ENCODE data around the gene SLC10A3. TPM values are rescaled to one million over a fixed set of nuclear protein-coding genes. Genes with fewer than 3 reads are reported as not detected.

SLC10A3 gene
- total and polyA plus RNA-seq, 2 of the 8 experiments (the other 6 are each of a cell fraction or from before 2014, with no cell fraction given), result 6.8 to 9.5 TPM

DNA sequence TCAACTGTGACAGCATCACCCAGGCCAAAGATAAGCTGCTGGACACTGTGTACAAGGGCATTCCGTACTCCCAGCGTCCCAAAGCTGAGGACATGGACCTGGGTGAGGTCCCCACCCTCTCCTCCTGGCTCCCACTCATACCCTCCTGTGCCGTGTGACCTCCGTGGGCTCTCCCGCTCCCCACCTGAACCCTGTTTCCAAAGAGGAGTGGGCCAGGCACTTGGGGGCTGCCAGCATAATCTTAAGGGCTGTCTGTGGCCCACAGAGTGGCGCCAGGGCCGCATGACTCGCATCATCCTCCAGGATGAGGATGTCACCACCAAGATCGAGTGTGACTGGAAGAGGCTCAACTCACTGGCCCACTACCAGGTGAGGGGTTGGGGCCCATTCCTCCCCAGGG, 21.3 kb downstream of the SLC10A3 start (continued):
- TF ChIP-seq FOSL1 (IDR thresholded peaks at IDR 0.05; ENCODE audit: insufficient read depth, low read depth, low read length) (no peak), POLR2A (IDR thresholded peaks at IDR 0.05; ENCODE audit: control extremely low read depth in 1 of 2, low read depth in 2 of 2, low read length in 2 of 2) (no peak), KDM4A (IDR thresholded peaks at IDR 0.05; ENCODE audit: low read depth, low read length, severe bottlenecking) (no peak), RXRA (IDR thresholded peaks at IDR 0.05; ENCODE audit: insufficient read depth, low read depth, low read length) (no peak), CEBPB (IDR thresholded peaks at IDR 0.05; ENCODE audit: low read depth, low read length) (no peak)

Data from H1 (cell line).